ENCODE data around the gene COL1A1.

The COL1A1 gene

DNA sequence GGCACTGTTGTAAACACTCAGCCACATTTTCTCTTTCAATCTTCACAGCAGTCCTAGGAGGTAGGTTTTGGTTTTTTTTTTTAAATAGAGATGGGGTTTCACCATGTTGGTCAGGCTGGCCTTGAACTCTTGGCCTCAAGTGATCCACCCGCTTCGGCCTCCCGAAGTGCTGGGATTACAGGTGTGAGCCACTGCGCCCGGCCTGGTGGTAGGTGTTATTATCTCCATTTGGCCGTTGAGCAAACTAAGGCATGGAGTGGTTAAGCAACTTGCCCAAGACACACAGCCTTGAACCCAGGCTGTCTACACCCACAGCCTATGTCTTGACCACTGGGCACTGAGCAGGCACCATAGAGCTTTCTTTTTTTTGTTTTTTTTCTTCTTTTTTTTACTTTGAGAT is 27.0 kb downstream of the COL1A1 start:
- DNase-seq (ENCODE audit: extremely low read depth in 1 of 2, low read depth in 1 of 2) = no peak

DNA sequence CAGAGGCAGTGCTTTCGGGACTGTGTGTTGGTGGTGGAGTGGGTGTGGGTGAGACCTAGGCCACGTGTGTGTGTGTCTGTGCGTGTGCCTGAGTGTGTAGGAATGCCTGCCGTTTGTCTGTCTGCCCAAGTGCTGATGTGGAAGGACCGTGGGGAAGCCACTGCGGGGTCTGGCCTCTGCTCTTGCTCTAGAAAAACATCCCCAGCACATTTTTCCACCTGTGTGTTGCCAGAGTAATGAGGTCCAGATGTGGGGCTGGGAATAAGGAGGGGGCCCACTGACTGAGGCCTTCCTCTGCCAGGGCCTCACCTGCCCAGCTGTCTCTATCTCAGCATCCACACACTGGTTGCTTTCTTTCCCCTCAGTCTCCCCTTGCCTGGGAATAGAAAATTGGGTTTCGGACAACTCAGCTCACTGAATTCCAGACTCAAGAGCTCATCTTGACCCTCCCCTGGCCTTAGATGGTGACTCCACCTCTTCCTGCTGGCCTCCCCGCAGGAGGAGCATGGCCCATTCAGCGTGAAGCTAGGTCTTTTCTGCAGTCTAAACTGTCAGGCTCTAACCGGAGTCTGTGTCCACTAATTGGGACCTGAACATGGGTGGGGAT is 28.0 kb downstream of the COL1A1 start:
- DNase-seq (ENCODE audit: extremely low read depth in 1 of 2, low read depth in 1 of 2) = no peak

DNA sequence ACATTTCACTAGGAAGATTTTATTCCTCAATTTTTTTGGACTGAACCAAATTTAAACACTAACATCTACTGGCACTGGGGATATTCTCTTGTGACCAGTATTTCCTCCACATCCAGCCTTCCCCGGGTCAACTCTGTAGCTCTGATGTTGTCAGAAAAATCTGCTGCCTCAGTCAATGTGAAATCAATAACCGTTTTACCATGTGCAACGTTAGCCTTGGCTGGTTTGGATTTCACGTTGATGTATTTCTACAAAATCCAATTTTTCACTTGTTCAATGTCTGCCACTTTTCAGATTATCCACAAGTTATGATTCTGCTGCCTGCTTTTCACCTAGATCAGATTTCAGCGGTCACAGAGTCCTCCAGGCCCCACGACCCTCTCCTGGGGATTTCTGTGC is 28.5 kb downstream of the COL1A1 start:
- no peak for DNase-seq (ENCODE audit: extremely low read depth in 1 of 2, low read depth in 1 of 2)

DNA sequence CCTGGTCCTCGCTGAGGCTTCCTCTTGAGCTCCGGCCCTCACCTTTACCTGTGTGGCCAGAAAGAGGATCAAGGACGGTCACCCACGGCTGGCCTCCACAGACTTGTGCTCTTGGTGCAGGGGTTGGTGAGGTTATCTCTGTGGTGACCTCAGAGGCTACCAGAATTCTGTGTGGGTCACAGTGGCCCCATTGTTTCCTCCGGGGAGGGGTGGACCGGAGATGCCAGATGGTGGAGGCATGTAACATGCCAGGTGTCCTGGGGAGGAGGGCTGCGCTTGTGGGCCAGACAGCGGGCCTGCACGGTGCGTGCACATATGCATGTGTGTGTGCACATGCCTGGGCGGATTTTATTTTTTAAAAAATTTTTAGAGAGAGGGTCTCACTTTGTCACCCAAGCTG is 29.3 kb downstream of the COL1A1 start:
- DNase-seq (ENCODE audit: extremely low read depth in 1 of 2, low read depth in 1 of 2) = no peak

DNA sequence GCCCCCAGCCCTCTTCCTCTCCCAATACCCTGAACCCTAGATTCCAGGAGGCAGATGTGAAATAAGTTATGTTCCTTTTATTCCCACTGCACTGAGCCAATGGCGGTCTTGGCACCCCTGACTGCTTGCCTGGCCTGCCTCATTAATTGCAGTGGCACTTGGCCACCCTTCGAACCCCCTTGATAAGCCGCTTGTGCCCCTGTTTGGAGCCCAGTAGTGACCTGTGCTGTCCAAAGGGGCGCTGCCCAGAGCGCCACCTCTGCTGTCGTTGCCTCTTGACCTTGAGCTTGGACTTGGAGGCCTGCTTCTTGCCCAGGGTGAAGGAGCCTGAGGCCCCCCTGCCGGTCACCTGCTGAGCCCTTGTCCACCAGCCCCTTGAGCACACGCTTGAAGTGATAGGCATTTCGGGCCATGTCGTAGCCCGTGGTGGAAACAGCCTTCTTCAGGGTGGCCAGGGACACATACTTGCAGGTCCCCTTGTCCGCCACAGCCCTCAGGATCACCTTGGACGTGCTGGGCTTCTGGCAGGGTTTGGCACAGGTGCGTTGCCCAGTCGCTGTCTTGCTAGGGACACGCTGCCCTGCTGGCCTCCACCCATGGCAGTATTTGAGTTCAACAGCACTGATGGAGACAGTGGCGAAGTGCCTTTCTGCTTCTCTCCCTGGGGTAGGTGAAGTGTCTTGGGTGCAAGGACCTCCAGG is 29.9 kb downstream of the COL1A1 start:
- no peak for DNase-seq (ENCODE audit: extremely low read depth in 1 of 2, low read depth in 1 of 2)

DNA sequence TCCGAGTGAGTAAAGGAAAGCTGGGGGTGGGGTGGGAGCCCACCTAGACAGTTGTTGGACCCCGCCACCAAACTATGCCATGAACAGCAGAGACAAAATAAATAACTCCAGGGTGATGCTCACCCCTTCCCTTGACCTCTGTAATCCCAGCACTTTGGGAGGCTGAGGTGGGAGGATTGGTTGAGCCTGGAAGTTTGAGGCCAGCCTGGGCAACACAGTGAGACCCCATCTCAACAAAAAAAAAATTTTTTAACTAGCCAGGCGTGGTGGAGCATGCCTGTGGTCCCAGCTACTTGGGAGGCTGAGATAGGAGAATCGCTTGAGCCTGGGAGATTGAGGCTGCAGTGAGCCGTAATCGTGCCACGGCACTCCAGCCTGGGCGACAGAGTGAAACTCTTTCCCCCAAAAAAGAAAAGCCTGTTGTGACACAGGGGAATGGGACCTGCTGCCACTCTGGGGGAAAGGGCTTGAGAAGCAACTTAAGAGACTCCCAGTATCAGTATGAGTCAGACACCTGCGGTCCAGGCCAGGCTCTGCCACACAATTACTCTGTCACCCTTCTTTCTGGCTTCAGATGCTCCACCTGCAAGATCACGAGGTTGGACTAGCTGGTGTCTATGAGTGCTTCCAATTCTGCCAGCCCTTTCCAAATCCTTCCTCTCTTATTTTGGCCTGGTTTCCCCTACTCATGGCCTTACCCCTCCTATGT is 30.6 kb downstream of the COL1A1 start:
- no peak for DNase-seq (ENCODE audit: extremely low read depth in 1 of 2, low read depth in 1 of 2)

DNA sequence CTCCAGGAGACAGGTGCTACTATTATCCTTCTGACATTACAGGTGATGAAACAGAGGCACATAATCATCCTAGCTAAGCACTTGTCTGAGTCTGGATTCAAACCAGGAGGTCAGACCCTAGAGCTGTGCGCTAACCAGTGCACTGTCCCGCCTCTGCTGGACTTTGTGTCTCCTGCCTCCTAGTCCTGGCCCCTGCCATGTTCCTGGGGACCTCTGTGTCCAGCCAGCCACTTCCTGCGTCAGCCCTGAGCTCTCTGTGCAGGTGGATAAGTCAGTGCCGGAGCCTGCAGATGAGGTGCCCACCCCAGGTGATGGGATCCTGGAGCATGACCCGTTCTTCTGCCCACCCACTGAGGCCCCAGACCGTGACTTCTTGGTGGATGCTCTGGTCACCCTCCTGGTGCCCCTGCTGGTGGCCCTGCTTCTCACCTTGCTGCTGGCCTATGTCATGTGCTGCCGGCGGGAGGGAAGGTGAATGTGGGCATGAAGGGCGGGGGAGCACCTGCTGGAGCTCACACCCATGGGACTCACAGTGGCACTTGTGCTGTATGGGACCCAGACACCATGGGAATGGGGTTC is 31.5 kb downstream of the COL1A1 start:
- no peak for DNase-seq (ENCODE audit: extremely low read depth in 1 of 2, low read depth in 1 of 2)

DNA sequence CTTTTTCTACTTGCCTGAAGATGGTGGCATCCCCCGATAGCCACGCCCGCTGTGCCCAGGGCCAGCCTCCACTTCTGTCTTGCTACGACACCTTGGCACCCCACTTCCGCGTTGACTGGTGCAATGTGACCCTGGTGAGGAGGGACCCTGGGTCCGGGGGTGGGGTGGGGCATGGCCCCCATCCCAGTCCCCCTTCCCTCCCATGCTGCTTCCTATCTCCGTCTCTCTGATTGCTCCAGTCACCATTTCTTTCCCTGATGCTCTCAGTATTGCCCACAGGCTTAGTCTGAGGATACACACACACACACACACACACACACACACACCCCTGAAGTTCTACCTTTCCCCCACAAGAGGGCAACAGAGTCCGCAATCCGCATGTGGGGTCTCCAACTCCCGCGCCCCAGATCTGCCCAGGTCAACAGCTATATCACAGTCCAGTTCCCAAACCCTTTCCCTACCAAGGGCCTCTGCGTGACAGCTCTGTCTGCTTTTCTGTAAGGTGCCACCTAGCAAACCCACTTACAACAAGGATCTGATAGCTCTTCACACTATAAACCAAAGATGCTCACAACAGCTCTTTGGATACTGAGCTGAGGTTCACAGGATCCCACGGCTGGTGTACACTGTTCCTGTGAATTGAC is 32.2 kb downstream of the COL1A1 start:
- DNase-seq (ENCODE audit: extremely low read depth in 1 of 2, low read depth in 1 of 2) = no peak

DNA sequence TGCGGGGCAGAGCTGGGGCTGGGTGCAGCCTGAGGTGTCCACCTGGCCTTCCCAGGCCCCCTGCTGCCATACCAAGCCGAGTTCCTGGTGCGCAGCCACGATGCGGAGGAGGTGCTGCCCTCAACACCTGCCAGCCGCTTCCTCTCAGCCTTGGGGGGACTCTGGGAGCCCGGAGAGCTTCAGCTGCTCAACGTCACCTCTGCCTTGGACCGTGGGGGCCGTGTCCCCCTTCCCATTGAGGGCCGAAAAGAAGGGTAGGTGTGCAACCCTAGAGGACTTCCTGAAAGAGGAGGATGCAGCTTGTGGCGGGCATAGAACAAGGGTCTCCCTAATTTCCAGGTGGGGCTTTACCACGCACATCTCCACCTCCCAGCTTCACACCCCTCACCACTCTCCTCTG is 33.1 kb downstream of the COL1A1 start:
- no peak for DNase-seq (ENCODE audit: extremely low read depth in 1 of 2, low read depth in 1 of 2)

DNA sequence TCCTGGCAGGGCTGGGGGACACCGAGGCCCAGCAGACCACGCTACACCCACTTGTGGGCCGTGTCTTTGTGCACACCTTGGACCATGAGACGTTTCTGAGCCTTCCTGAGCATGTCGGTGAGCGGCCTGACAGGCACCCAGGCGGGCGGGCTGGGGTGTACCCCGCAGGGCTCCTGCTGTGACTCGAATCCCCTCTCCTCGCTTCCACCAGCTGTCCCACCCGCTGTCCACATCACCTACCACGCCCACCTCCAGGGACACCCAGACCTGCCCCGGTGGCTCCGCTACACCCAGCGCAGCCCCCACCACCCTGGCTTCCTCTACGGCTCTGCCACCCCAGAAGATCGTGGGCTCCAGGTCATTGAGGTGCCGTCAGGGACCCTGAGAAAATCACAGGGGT is 34.1 kb downstream of the COL1A1 start:
- no peak for DNase-seq (ENCODE audit: extremely low read depth in 1 of 2, low read depth in 1 of 2)

DNA sequence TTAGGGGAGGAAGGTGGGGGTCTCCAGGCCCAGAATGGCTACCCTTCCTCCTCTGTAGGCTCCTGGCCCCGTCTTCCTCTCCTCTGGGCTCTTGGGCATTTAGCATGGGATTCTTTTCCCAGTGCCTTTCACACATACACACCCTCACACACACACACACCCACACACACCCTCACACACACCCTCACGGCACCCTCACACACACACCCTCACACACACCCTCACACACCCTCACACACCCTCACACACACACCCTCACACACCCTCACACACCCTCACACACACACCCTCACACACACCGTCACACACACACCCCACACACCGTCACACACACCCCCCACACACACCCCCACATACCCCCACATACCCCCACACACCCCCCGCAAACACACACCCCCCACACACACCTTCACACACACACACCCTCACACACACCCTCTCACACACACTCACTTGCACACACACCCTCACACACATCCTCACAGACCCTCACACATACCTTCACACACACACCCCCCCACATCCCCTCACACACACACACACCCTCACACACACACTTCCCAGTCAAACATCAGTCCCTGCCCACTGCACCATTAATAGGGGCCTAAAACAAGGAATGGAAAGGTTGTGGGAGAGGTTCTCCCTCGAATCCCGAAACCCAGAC is 34.8 kb downstream of the COL1A1 start:
- DNase-seq (ENCODE audit: extremely low read depth in 1 of 2, low read depth in 1 of 2) = no peak

DNA sequence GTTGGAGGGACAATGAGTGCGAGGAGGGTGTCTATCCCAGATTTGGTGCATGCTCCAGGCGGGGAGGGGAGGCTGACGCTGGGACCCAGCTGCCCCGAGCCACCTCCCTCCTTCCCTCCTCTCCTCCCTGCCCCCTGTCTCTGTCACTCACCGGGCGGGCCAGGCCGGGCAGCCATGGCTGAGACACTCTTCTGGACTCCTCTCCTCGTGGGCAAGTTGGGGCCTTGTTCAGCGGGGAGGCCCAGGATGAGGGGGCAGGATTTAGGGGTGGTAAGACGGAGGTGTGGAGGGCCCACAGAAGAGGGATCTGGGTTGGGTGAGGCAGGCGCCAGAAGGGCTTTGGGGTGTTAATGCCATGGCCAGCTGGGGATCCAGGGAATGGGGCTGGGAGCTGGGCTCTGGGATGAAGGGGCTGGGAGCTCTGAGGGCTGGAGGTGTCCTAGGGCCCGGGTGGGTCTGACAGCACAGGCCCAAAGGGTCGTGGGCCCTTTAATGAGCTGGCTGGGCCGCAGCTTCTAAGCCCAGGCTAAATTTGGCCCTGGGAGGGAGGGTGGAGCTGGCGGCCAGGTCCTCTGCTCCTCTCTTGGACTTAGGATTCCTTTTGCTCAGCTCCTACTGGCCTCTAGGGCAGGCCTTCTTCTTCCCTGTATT is 35.4 kb downstream of the COL1A1 start, which contains the start of gene SGCA:
Gene SGCA (plus strand): TSS at position 139 of the 651 bp plus-strand sequence. CDS start 36 bp downstream, at position 175.
- no peak for DNase-seq (ENCODE audit: extremely low read depth in 1 of 2, low read depth in 1 of 2)

DNA sequence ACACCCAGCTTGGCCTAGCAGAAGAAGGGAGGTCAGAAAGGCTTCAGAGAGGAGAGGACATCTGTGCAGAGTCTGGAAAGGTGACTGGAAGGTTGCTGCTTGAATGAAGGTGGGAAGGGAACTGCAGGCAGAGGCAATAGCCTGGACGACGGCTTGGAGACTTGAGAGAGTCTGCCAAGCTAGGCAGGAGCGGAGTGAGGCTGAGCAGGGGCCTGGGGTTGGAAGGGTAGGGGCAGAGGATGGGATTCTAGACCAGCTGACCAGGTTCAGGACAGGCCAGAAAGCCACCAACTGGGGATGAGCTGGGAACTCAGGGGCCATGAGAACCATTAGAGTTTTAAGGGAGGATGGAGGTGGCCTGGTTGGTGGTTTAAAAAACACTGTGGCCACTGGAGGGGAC is 36.0 kb downstream of the COL1A1 start:
- DNase-seq (ENCODE audit: extremely low read depth in 1 of 2, low read depth in 1 of 2) = no peak

DNA sequence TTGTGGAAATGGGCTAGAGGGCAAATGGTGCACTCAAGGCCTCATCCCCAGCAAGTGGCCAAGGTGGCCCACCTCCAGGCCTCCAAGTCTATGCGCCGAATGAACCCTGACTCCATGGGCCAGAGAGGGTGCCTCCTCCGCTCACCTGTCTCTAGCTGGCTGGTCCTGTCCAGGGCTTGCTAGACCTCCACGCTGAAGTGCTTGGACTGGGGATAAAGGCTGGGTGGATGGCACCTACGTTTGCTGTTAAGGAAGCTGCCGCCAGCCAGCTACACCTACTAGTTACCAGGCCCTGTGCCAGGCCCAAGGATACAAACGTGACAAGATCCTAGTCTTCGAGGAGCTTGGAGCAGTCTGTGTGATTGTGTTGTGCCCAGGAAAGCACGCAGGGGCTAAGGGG is 36.4 kb downstream of the COL1A1 start:
- DNase-seq (ENCODE audit: extremely low read depth in 1 of 2, low read depth in 1 of 2) = no peak

DNA sequence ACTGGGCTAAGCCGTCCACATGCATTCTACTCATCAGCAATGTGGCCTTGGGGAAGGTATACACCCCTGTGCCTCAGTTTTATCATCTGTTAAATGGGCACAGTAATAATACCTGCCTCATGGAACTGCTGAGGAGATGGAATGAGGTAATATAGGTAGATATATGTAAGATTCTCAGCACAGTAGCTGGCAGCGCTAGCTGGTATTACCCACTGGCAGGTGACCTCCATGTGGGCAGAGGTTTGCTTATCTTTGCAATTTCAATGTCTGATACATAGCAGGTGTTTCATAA is 36.8 kb downstream of the COL1A1 start:
- no peak for DNase-seq (ENCODE audit: extremely low read depth in 1 of 2, low read depth in 1 of 2)

DNA sequence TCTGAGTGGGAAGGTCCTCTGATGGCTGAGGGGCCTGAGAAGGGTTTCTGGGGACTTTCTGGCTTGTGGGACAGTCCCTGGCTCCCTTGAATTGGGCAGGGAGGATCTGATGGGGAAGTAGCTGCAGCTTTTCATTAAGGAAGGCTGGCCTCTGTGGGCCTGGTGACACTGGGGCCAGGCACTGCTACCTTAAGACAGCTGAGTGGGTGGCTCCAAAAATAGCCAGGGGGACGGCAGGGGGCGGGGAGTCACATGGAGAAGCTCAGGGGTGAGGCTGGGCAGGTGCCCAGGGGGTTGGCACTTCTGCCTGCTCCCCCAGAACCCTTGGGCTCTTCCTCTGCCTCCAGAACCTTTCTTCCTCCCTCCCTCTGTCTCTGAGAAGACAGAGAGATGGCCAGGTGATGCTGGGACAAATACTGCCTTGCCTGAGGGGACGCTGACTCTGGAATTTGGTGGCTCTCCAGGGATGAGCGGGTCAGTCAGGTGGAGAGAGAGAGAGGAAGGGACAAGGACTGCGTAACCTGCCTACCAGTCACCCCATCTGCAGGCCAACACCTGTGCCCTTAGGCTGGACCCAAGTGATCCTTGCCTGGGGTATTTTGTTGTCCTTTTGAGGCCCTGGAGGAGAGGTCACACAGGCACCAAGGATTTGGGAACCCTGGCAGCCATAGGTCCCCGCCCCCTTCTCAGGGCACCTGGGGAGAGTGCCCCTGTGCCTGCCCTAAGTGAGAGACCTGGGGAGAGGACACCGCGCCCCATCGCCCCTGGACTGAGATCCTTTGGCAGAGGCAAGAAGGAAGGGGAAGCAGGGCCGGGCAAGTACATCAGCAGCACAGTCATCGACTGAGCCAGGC is 37.4 kb downstream of the COL1A1 start:
- no peak for DNase-seq (ENCODE audit: extremely low read depth in 1 of 2, low read depth in 1 of 2)

DNA sequence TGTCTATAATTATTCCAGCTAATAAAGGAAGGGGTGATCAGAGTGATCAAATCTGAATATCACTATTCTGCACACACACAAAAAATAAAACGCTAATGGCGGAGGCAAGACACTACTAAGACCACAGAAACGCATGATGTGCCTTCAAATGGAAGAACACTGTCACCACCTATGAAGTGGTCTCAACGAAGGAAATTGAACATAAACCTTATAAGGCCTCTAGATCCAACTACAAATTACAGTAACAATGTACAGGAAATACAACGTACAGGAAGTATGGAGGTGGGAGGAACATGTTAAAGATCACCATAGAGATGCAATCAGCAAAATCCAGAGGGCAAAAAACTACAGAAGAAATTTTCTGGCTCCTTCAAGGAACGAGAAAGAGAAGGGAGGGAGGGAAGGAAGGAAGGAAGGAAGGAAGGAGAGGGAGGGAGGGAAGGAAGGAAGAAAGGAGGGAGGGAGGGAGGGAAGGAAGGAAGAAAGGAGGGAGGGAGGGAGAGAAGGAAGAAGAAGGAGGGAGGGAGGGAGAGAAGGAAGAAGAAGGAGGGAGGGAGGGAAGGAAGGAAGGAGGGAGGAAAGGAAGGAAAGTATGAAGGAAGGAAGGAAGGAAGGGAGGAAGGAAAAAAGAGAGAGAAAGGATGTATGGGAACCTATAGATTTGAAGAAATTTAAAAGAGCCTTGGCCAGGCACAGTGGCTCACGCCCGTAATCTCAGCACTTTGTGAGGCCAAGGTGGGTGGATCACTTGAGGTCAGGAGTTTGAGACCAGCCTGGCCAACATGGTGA is 38.8 kb downstream of the COL1A1 start:
- DNase-seq (ENCODE audit: extremely low read depth in 1 of 2, low read depth in 1 of 2) = no peak

DNA sequence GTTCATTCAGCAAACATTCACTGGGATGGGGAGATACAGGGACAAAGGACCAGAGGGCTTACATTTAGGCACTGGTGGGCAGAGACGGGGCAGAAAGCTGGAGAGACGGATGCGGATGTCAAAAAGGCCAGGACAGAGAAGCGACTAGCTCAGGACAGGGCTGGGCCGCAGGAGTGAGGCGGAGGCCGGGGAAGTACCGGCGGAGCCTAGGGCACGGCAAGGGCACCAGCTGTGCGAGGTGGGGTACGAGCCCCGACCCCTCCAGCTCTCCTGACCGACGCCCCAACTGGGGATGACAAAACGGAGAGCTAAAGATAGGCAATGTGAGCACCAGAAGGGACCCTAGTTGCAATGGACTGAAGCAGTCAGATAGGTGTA is 39.5 kb downstream of the COL1A1 start:
- DNase-seq (ENCODE audit: extremely low read depth in 1 of 2, low read depth in 1 of 2) = no peak
